Measurements from ENCODE around the gene SIGLEC10.

Gene SIGLEC10

DNA sequence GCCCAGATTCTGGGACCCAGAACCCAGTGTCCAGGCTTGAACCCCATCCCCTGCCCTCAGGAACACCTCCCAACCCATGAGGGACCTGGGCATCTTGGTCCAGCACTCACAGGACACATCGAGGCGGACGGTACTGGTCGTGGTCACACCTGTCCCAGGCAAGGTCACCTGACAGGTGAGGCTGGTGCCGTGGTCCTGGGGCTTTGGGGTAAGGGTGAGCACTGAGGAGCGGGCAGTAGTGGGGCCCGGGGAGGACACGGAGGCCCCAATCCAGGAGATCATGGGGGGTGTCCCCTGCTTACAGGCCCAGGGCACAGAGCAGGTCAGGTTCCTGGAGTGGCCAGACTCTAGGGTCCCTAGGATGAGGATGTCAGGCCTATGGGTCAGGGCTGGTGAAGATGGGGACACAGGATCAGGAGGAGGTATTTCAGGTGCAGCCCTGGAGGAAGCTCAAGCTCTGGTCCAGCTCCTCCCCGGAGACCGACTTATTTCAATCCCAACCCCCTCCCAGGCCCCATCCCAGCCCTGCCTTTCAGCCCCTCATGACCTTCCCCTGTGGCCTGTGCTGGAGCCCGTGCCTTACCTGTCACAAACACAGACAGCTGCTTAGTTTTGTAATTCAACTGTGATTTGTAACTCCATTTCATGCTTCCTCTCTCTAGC lies 40.0 kb upstream of the SIGLEC10 start:
- Histone ChIP-seq H3K27me3 (ENCODE audit: control insufficient read depth, low read length) (no peaks in the 10 kb centered on the region), H4K20me1 (ENCODE audit: control insufficient read depth, insufficient read depth, low read depth, low read length) (no peaks in the 10 kb centered on the region)

DNA sequence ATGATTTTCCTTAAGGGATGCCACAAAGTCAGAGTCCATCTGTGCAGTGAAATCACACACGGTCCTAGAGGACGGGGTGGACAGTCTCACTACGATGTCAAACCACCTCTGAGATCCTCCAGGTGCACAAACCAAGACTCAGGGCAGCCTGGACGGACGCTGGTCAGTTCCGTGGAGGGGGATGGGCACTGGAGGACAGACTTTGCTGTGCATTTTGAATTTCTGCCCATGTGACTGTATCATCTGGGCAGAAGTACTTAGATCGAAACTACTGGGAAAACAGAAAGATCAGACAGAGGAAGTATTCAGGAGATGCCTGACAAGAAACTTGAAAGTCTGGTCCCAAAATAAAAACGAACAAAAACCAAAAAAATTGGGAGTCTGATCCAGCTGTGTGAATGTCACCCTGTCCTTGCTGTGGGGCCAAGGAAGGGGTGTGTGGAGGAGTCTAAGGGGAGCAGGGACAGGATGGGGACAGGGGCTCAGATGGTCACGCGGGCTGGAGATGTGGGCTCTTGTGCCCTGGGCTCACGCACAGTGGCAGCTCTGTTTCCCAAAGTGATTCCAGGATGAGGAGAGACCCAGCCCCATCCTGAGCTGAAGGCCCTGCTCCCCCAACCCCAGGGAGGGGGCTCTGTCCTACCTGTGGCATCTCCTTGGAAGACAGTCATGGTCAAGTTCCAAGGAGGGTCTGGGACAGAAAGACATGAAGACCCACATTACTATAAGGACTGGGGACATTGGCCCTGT lies 39.3 kb upstream of the SIGLEC10 start:
- no peak for TF ChIP-seq EZH2phosphoT487 (IDR thresholded peaks at IDR 0.05; ENCODE audit: borderline replicate concordance, low read length)
- TF ChIP-seq, protein P1, sequence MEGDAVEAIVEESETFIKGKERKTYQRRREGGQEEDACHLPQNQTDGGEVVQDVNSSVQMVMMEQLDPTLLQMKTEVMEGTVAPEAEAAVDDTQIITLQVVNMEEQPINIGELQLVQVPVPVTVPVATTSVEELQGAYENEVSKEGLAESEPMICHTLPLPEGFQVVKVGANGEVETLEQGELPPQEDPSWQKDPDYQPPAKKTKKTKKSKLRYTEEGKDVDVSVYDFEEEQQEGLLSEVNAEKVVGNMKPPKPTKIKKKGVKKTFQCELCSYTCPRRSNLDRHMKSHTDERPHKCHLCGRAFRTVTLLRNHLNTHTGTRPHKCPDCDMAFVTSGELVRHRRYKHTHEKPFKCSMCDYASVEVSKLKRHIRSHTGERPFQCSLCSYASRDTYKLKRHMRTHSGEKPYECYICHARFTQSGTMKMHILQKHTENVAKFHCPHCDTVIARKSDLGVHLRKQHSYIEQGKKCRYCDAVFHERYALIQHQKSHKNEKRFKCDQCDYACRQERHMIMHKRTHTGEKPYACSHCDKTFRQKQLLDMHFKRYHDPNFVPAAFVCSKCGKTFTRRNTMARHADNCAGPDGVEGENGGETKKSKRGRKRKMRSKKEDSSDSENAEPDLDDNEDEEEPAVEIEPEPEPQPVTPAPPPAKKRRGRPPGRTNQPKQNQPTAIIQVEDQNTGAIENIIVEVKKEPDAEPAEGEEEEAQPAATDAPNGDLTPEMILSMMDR (IDR thresholded peaks at IDR 0.05; ENCODE audit: low read depth, low read length, poor library complexity, severe bottlenecking): no peak
- Histone ChIP-seq H3K4me2 (ENCODE audit: low read length) (no peak overlapping the region), H3K79me2 (ENCODE audit: control insufficient read depth, low read length) (no peaks in the 10 kb centered on the region)

More for the DNA sequence above, 40.0 kb upstream of the SIGLEC10 start:
- no peak overlapping the region for H3K4me2 ChIP-seq (ENCODE audit: low read length)
- no peaks in the 10 kb centered on the region for H3K9me3 ChIP-seq (ENCODE audit: control insufficient read depth, insufficient read depth, low read length)
- H3K79me2 ChIP-seq (ENCODE audit: control insufficient read depth, low read length): no peaks in the 10 kb centered on the region
- no peaks in the 10 kb centered on the region for H3F3A ChIP-seq (ENCODE audit: control insufficient read depth, insufficient read depth)
- TF ChIP-seq EZH2phosphoT487 (IDR thresholded peaks at IDR 0.05; ENCODE audit: borderline replicate concordance, low read length): no peak
- TF ChIP-seq, protein P1 (IDR thresholded peaks at IDR 0.05; ENCODE audit: low read depth, low read length, poor library complexity, severe bottlenecking): no peak
- no peaks in the 10 kb centered on the region for H3K36me3 ChIP-seq (ENCODE audit: control insufficient read depth, low read length)
- H3K9me2 ChIP-seq (replicated peaks; ENCODE audit: control insufficient read depth, low read length): no peaks in the 10 kb centered on the region
- no peak overlapping the region for H3K27ac ChIP-seq (ENCODE audit: low read depth, low read length)
- H3K4me3 ChIP-seq (ENCODE audit: low read length): no peak overlapping the region
- peaks cover 5% of the 10 kb centered on the region; the same call in 1 of the 2 replicates for H3K4me1 ChIP-seq (ENCODE audit: control insufficient read depth, low read length)

DNA sequence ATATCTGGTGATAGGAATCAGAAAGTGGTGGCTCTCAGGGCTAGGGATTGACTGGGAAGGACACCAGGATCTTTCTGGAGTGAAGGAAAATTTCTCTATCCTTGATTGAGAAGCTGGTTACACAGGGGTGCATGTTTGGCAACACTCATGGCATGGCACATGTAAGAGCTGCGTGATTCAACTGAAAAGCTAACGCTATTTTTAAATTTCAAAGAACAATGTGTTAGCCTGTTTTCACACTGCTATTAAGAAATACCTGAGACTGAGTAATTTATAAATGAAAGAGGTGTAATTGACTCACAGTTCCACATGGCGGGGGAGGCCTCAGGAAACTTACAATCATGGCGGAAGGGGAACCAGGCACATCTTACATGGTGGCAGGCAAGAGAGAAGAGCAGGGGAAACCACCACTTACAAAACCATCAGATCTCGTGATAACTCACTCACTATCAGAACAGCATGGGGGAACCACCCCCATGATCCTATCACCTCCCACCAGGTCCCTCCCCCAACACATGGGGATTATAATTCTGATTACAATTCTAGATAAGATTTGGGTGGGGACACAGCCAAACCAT lies 33.4 kb upstream of the SIGLEC10 start:
- no peaks in the 10 kb centered on the region for H3K79me2 ChIP-seq (ENCODE audit: control insufficient read depth, low read length)
- H3K9me2 ChIP-seq (replicated peaks; ENCODE audit: control insufficient read depth, low read length): no peaks in the 10 kb centered on the region
- H3F3A ChIP-seq (ENCODE audit: control insufficient read depth, insufficient read depth): no peaks in the 10 kb centered on the region
- TF ChIP-seq, protein P1 (IDR thresholded peaks at IDR 0.05; ENCODE audit: low read depth, low read length, poor library complexity, severe bottlenecking): no peak
- H3K27ac ChIP-seq (ENCODE audit: low read depth, low read length): no peak overlapping the region
- H3K36me3 ChIP-seq (ENCODE audit: control insufficient read depth, low read length): no peaks in the 10 kb centered on the region
- H3K9me3 ChIP-seq (ENCODE audit: control insufficient read depth, insufficient read depth, low read length): peaks cover 9% of the 10 kb centered on the region
- no peak overlapping the region for H3K4me2 ChIP-seq (ENCODE audit: low read length)
- no peaks in the 10 kb centered on the region for H3K4me1 ChIP-seq (ENCODE audit: control insufficient read depth, low read length)
- peaks cover 9% of the 10 kb centered on the region for H3K27me3 ChIP-seq (ENCODE audit: control insufficient read depth, low read length)
- H4K20me1 ChIP-seq (ENCODE audit: control insufficient read depth, insufficient read depth, low read depth, low read length): no peaks in the 10 kb centered on the region
- H3K4me3 ChIP-seq (ENCODE audit: low read length): no peak overlapping the region

More for the DNA sequence above, 39.3 kb upstream of the SIGLEC10 start:
- Histone ChIP-seq H3K27me3 (ENCODE audit: control insufficient read depth, low read length) (no peaks in the 10 kb centered on the region), H3F3A (ENCODE audit: control insufficient read depth, insufficient read depth) (no peaks in the 10 kb centered on the region), H3K4me1 (ENCODE audit: control insufficient read depth, low read length) (peaks cover 5% of the 10 kb centered on the region; the same call in 1 of the 2 replicates), H3K9me3 (ENCODE audit: control insufficient read depth, insufficient read depth, low read length) (no peaks in the 10 kb centered on the region), H3K36me3 (ENCODE audit: control insufficient read depth, low read length) (no peaks in the 10 kb centered on the region), H3K4me3 (ENCODE audit: low read length) (no peak overlapping the region), H3K27ac (ENCODE audit: low read depth, low read length) (no peak overlapping the region), H4K20me1 (ENCODE audit: control insufficient read depth, insufficient read depth, low read depth, low read length) (no peaks in the 10 kb centered on the region), H3K9me2 (replicated peaks; ENCODE audit: control insufficient read depth, low read length) (no peaks in the 10 kb centered on the region)
